NCI-H187 (cell line): ENCODE data around the gene UNC5A.
A peak's percentile ranks its signal among the peaks of the same experiment; 100 is the strongest.

Experiments
- DNase-seq, 2 experiments: peaks; one replicate each; lab custom pipeline; 2025; lab: John Stamatoyannopoulos, UW

UNC5A gene

GRCh38 chr5:176897263-176897662 lies 86.9 kb downstream of the UNC5A start:
- no peak for DNase-seq

GRCh38 chr5:176899296-176899891 lies 89.0 kb downstream of the UNC5A start, which contains the start of gene HK3:
TSS of gene HK3 (minus strand) at chr5:176899346. CDS start at chr5:176896159, 3,187 bp downstream.
- DNase-seq, result no peak

- no peak for DNase-seq
These were observed 89.8 kb downstream of the UNC5A start for GRCh38 chr5:176899946-176900779.

- DNase-seq, result no peak
These were observed 90.4 kb downstream of the UNC5A start for GRCh38 chr5:176900780-176901204.

GRCh38 chr5:176901260-176902101 lies 91.1 kb downstream of the UNC5A start:
- DNase-seq, result no peak

- DNase-seq, result no peak
These were observed 91.9 kb downstream of the UNC5A start for GRCh38 chr5:176902102-176902814.

GRCh38 chr5:176902911-176903664 lies 92.7 kb downstream of the UNC5A start:
- DNase-seq, result no peak

- DNase-seq, result no peak
These were observed 93.9 kb downstream of the UNC5A start for GRCh38 chr5:176904276-176904675.

- DNase-seq, result no peak
These were observed 95.8 kb downstream of the UNC5A start for GRCh38 chr5:176906126-176906525.

GRCh38 chr5:176906796-176907195 lies 96.4 kb downstream of the UNC5A start:
- DNase-seq, result no peak

- no peak for DNase-seq
These were observed 98.5 kb downstream of the UNC5A start for GRCh38 chr5:176908675-176909368.

GRCh38 chr5:176912115-176912514 lies 101.8 kb downstream of the UNC5A start:
- DNase-seq, result no peak

GRCh38 chr5:176915906-176916305 lies 105.5 kb downstream of the UNC5A start:
- DNase-seq, result peak; percentile 3 to 5

- no peak for DNase-seq
These were observed 106.0 kb downstream of the UNC5A start for GRCh38 chr5:176916337-176916736.

GRCh38 chr5:176918613-176919012 lies 108.3 kb downstream of the UNC5A start:
- DNase-seq, result no peak

- no peak for DNase-seq
These were observed 111.4 kb downstream of the UNC5A start for GRCh38 chr5:176921714-176922113.

GRCh38 chr5:176922817-176923216 lies 112.5 kb downstream of the UNC5A start:
- no peak for DNase-seq

GRCh38 chr5:176927562-176927961 lies 117.2 kb downstream of the UNC5A start:
- DNase-seq, result no peak

GRCh38 chr5:176929654-176930053 lies 119.3 kb downstream of the UNC5A start:
- DNase-seq, result no peak
